Effector memory CD4-positive, alpha-beta T cell (primary cell): ENCODE measurements around the gene KCNIP4.

Source experiments
- DNase-seq, 3 donors: peaks; one replicate each; pipeline ENCODE4 v3.0.0-alpha.2; 2020
- H3K27ac ChIP-seq: 2 replicates; pipeline ENCODE4 v1.7.0; 2013; ENCODE audit warnings: mild to moderate bottlenecking, low read length, moderate library complexity; ENCODE audit not compliant: insufficient read depth, poor library complexity, severe bottlenecking
- H3K27me3 ChIP-seq: replicated peaks from 2 replicates; pipeline ENCODE4 v1.7.0; 2013; ENCODE audit warnings: mild to moderate bottlenecking, low read length; ENCODE audit not compliant: insufficient read depth, control insufficient read depth, poor library complexity, severe bottlenecking
- H3K36me3 ChIP-seq: 2 replicates; pipeline ENCODE4 v1.7.0; 2013; ENCODE audit warnings: mild to moderate bottlenecking, low read length, moderate library complexity; ENCODE audit not compliant: control insufficient read depth, insufficient read depth
- H3K4me1 ChIP-seq: 2 replicates; pipeline ENCODE4 v1.7.0; 2013; ENCODE audit warnings: low read length, mild to moderate bottlenecking; ENCODE audit not compliant: control insufficient read depth, insufficient read depth, poor library complexity, severe bottlenecking
- H3K4me3 ChIP-seq: 2 replicates; pipeline ENCODE4 v1.7.0; 2013; ENCODE audit warnings: low read length, low read depth, mild to moderate bottlenecking; ENCODE audit not compliant: insufficient read depth, poor library complexity, severe bottlenecking
- H3K9me3 ChIP-seq: 2 replicates; pipeline ENCODE4 v1.7.0; 2013; ENCODE audit warnings: mild to moderate bottlenecking, low read length, moderate library complexity; ENCODE audit not compliant: control insufficient read depth

The KCNIP4 gene

GRCh38 chr4:21864686-21865085 lies 83.9 kb downstream of the KCNIP4 start:
- no peaks in the 10 kb centered on the region for H3K9me3 ChIP-seq
- no peak overlapping the region for H3K4me3 ChIP-seq
- no peaks in the 10 kb centered on the region for H3K27me3 ChIP-seq
- H3K27ac ChIP-seq = no peak overlapping the region
- H3K36me3 ChIP-seq = no peaks in the 10 kb centered on the region
- DNase-seq = no peak
- H3K4me1 ChIP-seq = no peaks in the 10 kb centered on the region

DNA sequence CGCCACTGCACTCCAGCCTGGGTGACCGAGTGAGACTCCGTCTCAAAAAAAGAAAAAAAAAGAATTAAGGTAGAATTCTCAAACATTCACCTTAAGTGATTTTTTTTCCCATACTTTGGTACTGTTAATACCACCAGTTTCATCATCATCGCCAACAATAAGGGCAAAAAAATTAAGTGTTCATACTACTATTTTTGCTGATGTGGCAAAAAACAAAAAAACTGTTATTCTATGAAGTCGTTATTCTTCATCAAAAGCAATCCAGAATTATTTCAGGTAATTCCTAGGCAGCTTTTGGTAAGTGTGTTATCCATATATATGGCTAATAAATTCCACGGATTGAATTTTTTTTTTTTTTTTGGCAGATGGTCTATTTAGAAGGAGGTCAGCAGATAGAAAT lies 85.7 kb downstream of the KCNIP4 start:
- no peak overlapping the region for H3K27ac ChIP-seq

DNA sequence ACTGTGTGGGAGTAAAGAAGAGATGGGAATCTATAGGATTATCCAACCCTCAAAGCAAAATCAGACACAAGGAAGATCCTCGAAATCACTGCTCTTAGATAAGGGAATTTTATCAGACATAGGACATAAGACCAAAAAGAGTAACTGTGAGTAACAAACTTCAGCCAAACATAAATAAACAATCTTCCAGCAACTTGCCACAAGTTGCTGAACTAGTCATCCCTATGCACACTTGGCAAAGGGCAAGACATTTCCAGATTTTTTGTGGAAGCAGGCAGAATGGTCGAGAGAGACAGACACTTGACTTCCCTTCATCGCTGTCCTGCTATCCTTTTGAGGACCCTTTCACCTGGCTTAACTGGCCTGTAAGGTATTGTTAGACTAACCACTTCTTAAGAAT lies 89.6 kb downstream of the KCNIP4 start:
- no peaks in the 10 kb centered on the region for H3K9me3 ChIP-seq
- DNase-seq = no peak

More for the DNA sequence above, 85.7 kb downstream of the KCNIP4 start:
- no peaks in the 10 kb centered on the region for H3K9me3 ChIP-seq
- H3K4me1 ChIP-seq = no peaks in the 10 kb centered on the region
- H3K27me3 ChIP-seq = no peaks in the 10 kb centered on the region
- H3K36me3 ChIP-seq = no peaks in the 10 kb centered on the region
- DNase-seq = no peak
- no peak overlapping the region for H3K4me3 ChIP-seq

GRCh38 chr4:21856754-21857153 lies 91.8 kb downstream of the KCNIP4 start:
- Histone ChIP-seq H3K9me3 (no peaks in the 10 kb centered on the region), H3K27me3 (no peaks in the 10 kb centered on the region), H3K27ac (no peak overlapping the region), H3K4me3 (no peak overlapping the region), H3K36me3 (no peaks in the 10 kb centered on the region), H3K4me1 (no peaks in the 10 kb centered on the region)
- no peak for DNase-seq

More for the DNA sequence above, 89.6 kb downstream of the KCNIP4 start:
- Histone ChIP-seq H3K27me3 (no peaks in the 10 kb centered on the region), H3K36me3 (no peaks in the 10 kb centered on the region), H3K4me1 (no peaks in the 10 kb centered on the region), H3K27ac (no peak overlapping the region), H3K4me3 (no peak overlapping the region)

- H3K9me3 ChIP-seq = no peaks in the 10 kb centered on the region
- H3K27me3 ChIP-seq = no peaks in the 10 kb centered on the region
- H3K36me3 ChIP-seq = no peaks in the 10 kb centered on the region
Observed at GRCh38 chr4:21856301-21856700, 92.3 kb downstream of the KCNIP4 start.

DNA sequence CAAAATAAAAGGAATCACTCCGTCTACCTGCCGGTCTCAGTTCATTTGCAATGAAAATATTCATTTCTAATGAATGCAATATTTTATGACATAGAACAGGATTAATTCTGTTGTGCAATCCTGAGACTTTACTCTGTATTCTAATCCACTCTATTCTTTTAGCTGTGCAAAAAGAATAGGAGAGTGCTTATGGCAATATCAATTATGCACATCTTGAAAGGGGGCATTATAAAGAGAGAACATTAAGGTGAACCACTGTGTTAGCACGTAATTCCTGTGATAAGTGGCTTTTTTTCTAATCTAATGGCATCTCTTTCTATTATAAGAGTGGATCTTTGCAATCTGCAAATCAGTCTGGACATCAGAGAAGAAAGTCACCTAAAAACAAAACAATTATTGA lies 99.5 kb downstream of the KCNIP4 start:
- Histone ChIP-seq H3K27me3 (no peaks in the 10 kb centered on the region), H3K4me3 (no peak overlapping the region), H3K9me3 (no peaks in the 10 kb centered on the region), H3K27ac (no peak overlapping the region), H3K36me3 (no peaks in the 10 kb centered on the region), H3K4me1 (no peaks in the 10 kb centered on the region)
- DNase-seq = no peak

More at GRCh38 chr4:21856301-21856700, 92.3 kb downstream of the KCNIP4 start:
- H3K4me3 ChIP-seq = no peak overlapping the region
- no peak overlapping the region for H3K27ac ChIP-seq
- no peak for DNase-seq
- H3K4me1 ChIP-seq = no peaks in the 10 kb centered on the region

- Histone ChIP-seq H3K36me3 (no peaks in the 10 kb centered on the region), H3K4me1 (no peaks in the 10 kb centered on the region), H3K27me3 (no peaks in the 10 kb centered on the region), H3K9me3 (no peaks in the 10 kb centered on the region), H3K4me3 (no peak overlapping the region), H3K27ac (no peak overlapping the region)
- DNase-seq = no peak
Observed at GRCh38 chr4:21848021-21848420, 100.6 kb downstream of the KCNIP4 start.

GRCh38 chr4:21845663-21846062 lies 102.9 kb downstream of the KCNIP4 start:
- Histone ChIP-seq H3K4me1 (no peaks in the 10 kb centered on the region), H3K36me3 (no peaks in the 10 kb centered on the region), H3K27me3 (no peaks in the 10 kb centered on the region), H3K4me3 (no peak overlapping the region), H3K27ac (no peak overlapping the region), H3K9me3 (no peaks in the 10 kb centered on the region)
- no peak for DNase-seq

- H3K27ac ChIP-seq = no peak overlapping the region
- no peaks in the 10 kb centered on the region for H3K4me1 ChIP-seq
- DNase-seq = no peak
Observed at GRCh38 chr4:21835712-21836111, 112.9 kb downstream of the KCNIP4 start.

GRCh38 chr4:21830272-21830671 lies 118.3 kb downstream of the KCNIP4 start:
- DNase-seq = no peak
- H3K27me3 ChIP-seq = no peaks in the 10 kb centered on the region
- H3K4me3 ChIP-seq = no peak overlapping the region
- no peaks in the 10 kb centered on the region for H3K36me3 ChIP-seq
- H3K27ac ChIP-seq = no peak overlapping the region
- no peaks in the 10 kb centered on the region for H3K9me3 ChIP-seq
- H3K4me1 ChIP-seq = no peaks in the 10 kb centered on the region

More at GRCh38 chr4:21835712-21836111, 112.9 kb downstream of the KCNIP4 start:
- no peaks in the 10 kb centered on the region for H3K9me3 ChIP-seq
- H3K27me3 ChIP-seq = no peaks in the 10 kb centered on the region
- no peaks in the 10 kb centered on the region for H3K36me3 ChIP-seq
- no peak overlapping the region for H3K4me3 ChIP-seq

GRCh38 chr4:21827575-21827974 lies 121.0 kb downstream of the KCNIP4 start:
- no peak for DNase-seq
- Histone ChIP-seq H3K4me1 (no peaks in the 10 kb centered on the region), H3K36me3 (no peaks in the 10 kb centered on the region), H3K27me3 (no peaks in the 10 kb centered on the region), H3K27ac (no peak overlapping the region), H3K9me3 (no peaks in the 10 kb centered on the region), H3K4me3 (no peak overlapping the region)
